ENCODE results near the gene NPHP3. TPM values are rescaled to one million over a fixed set of nuclear protein-coding genes. Genes with fewer than 3 reads are reported as not detected.

NPHP3 gene, protein sequence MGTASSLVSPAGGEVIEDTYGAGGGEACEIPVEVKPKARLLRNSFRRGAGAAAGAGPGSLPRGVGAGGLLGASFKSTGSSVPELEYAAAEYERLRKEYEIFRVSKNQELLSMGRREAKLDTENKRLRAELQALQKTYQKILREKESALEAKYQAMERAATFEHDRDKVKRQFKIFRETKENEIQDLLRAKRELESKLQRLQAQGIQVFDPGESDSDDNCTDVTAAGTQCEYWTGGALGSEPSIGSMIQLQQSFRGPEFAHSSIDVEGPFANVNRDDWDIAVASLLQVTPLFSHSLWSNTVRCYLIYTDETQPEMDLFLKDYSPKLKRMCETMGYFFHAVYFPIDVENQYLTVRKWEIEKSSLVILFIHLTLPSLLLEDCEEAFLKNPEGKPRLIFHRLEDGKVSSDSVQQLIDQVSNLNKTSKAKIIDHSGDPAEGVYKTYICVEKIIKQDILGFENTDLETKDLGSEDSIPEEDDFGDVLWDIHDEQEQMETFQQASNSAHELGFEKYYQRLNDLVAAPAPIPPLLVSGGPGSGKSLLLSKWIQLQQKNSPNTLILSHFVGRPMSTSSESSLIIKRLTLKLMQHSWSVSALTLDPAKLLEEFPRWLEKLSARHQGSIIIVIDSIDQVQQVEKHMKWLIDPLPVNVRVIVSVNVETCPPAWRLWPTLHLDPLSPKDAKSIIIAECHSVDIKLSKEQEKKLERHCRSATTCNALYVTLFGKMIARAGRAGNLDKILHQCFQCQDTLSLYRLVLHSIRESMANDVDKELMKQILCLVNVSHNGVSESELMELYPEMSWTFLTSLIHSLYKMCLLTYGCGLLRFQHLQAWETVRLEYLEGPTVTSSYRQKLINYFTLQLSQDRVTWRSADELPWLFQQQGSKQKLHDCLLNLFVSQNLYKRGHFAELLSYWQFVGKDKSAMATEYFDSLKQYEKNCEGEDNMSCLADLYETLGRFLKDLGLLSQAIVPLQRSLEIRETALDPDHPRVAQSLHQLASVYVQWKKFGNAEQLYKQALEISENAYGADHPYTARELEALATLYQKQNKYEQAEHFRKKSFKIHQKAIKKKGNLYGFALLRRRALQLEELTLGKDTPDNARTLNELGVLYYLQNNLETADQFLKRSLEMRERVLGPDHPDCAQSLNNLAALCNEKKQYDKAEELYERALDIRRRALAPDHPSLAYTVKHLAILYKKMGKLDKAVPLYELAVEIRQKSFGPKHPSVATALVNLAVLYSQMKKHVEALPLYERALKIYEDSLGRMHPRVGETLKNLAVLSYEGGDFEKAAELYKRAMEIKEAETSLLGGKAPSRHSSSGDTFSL (N-terminal part only)
- 11.9 and 12.9 TPM in 2 replicates for total RNA-seq

DNA sequence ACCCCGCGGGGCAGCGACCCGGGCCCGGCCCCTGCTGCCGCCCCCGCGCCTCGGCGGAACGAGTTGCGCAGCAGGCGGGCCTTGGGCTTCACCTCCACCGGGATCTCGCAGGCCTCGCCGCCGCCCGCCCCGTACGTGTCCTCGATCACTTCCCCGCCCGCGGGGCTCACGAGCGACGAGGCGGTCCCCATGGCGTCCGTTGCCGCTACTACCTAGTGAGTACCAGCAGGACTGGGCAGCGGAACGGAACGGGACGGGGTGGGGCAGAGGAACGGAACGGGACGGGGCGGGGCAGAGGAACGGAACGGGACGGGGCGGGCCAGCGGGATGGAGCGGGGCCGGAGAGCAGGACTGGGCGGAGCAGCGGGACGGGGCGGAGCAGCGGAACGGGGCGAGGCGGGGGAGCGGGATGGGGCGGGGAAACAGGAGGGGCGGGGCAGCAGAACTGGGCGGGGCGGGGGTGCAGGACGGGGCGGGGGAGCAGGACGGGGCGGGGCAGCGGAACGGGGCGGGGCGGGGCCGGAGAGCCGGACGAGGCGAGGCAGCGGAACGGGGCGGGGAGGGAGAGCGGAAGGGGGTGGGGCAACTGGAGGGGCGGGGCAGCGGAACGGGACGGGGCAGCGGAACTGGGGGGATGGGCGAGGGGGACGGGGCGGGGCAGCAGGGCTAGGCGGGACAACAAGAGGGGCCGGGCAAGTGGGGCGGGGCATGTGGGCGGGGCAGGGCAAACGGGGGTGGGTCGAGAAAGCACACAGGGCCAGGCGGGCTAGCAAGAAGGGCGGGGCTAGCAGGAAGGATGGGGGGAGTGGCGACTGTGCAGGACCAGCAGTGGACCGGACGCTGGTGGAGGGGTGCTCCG is at the start of gene NPHP3:
NPHP3 (minus strand) TSS at position 245 of the 859 bp plus-strand sequence; CDS start at position 191, 54 bp downstream.

DNA sequence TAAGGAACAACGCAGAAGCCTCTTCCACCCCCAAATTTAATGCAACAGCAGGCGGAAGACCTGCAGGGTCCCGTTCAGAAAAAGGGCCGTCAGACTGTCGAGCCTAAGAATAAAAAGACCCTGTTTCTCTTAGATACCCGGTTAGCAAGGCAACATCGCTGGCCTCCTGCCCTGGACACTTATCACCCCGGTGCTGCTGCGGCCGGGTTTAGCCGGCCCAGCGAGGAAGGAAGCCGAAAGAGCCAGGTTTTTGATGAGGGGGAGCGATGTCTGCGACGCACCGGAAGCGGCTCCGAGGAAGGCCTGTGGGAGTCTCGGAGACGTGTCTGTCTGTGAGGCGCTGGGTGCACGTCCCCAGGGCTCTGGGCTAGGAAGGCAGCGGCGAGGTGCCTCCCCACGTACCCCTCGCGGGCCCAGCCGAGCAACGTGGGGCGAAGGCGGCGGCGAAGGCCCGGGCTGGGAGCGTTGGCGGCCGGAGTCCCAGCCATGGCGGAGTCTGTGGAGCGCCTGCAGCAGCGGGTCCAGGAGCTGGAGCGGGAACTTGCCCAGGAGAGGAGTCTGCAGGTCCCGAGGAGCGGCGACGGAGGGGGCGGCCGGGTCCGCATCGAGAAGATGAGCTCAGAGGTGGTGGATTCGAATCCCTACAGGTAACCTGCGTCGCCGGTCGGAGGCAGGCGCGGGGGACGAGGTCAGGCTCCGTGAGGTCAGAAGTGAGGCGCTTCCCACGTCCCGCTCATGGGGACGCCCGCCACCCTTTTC is 62.0 kb downstream of the NPHP3 start, which contains the start of gene UBA5:
UBA5 (plus strand) TSS at position 278 of the 759 bp plus-strand sequence; CDS start at position 487, 209 bp downstream.

DNA sequence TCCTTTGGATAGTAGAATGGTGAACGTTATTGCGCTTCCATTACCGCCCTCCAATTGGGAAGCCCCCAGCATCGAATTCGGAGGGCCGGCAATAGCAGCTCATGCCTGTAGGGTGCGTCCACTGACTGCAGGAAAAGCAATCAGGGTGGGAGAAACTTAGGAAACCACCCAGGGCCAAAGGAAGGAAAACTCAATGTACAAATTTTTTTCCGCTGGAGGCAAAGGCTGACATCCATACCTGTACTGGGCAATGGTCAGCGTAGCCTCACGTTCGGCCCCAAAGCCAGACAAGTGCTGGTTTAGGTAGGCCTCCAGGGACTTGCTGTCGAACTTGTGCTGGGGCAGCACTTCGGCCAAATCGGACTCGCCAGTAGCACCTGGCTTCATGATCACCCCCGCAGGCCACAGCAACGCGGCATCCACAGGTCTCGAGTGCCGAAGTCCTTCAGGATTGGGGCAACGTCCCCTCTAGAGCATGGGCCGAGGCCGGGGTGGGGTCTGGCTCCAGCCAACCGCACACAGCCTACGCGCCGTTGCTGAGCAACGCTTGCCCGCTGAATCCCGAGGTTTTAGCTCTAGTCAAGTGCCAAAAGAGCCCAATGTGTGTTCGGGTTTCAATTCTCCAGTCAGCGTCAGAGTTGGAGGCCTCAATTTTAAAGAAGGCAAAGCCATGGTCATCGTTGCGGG is 62.7 kb downstream of the NPHP3 start, which contains the start of gene ACAD11:
ACAD11 (minus strand) TSS at position 445 of the 687 bp plus-strand sequence; CDS start at position 387, 58 bp downstream.

Other genes starting within 250 kb of the NPHP3 start
- gene ACKR4, start 125.1 kb downstream of the NPHP3 start, total RNA-seq = 0.19 TPM in 1 of 2 replicates, not detected in the other
- gene ACAD11, start 62.6 kb downstream of the NPHP3 start, total RNA-seq = 12.7 and 15.7 TPM in 2 replicates
- 30.6 and 55.4 TPM in 2 replicates for gene UBA5, start 62.1 kb downstream of the NPHP3 start, total RNA-seq

Measured in airway epithelial cell (primary cell).